Endothelial cell (in vitro differentiated cells): Measurements from ENCODE around the gene GNLY. TPM values are rescaled to one million over a fixed set of nuclear protein-coding genes. Genes with fewer than 3 reads are reported as not detected.

Experiments used
- DNase-seq: peaks from one replicate; pipeline ENCODE4 v3.0.0; 2021; ENCODE audit warnings: low spot score
- H3K27ac Mint-ChIP-seq: one replicate; pipeline ENCODE4 v1.8.0; 2021; ENCODE audit warnings: mixed read lengths, inconsistent platforms; ENCODE audit not compliant: unreplicated experiment
- H3K27me3 Mint-ChIP-seq: one replicate; pipeline ENCODE4 v1.8.0; 2021; ENCODE audit warnings: mild to moderate bottlenecking, moderate library complexity, mixed read lengths, inconsistent platforms; ENCODE audit not compliant: unreplicated experiment
- H3K36me3 Mint-ChIP-seq: one replicate; pipeline ENCODE4 v1.8.0; 2021; ENCODE audit warnings: mild to moderate bottlenecking, low read depth, mixed read lengths, inconsistent platforms; ENCODE audit not compliant: unreplicated experiment
- H3K4me1 Mint-ChIP-seq: one replicate; pipeline ENCODE4 v1.8.0; 2021; ENCODE audit warnings: mild to moderate bottlenecking, mixed read lengths, inconsistent platforms; ENCODE audit not compliant: unreplicated experiment
- H3K4me3 Mint-ChIP-seq: one replicate; pipeline ENCODE4 v1.8.0; 2021; ENCODE audit warnings: mild to moderate bottlenecking, mixed read lengths, inconsistent platforms; ENCODE audit not compliant: unreplicated experiment
- H3K9me3 Mint-ChIP-seq: one replicate; pipeline ENCODE4 v1.8.0; 2021; ENCODE audit warnings: mixed read lengths, inconsistent platforms; ENCODE audit not compliant: unreplicated experiment
- CTCF ChIP-seq: fragments of 200-600 bp; sonication (generic); IDR thresholded peaks from one replicate; pipeline ENCODE4 v1.5.0; 2021; ENCODE audit warnings: antibody characterized with exemption; ENCODE audit not compliant: unreplicated experiment
- total RNA-seq: library from RNA; stranded (reverse); fragmentation: NEBNext Ultra II Directional; extraction: Animal tissue kit (Norgen Biotek cat#: 25700); gene quantifications from one replicate; pipeline ENCODE4 v1.2.1, GENCODE V29; 2021; ENCODE audit not compliant: unreplicated experiment

Gene GNLY
- total RNA-seq, 1 donor from 2014 or later: not detected

DNA sequence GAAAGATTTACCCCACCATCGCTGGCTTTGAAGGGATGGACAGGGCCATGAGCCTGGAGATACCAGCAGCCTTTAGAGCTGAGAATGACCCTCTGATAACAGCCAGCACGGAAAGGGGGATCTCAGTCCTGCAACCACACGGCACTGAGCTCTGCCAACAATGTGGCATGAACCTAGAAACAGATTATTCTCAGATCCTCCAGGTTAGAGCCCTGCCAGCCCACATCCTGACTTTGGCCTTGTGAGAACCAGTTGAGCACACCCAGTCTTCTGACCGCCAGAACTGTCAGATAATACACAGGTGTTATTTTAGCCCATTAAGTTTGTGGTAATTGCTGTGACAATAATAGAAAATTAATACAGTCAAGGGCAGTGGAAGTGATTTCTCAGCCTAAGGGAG lies 9.4 kb upstream of the GNLY start:
- no peaks in the 10 kb centered on the region for H3K27me3 Mint-ChIP-seq
- H3K27ac Mint-ChIP-seq: no peak overlapping the region
- H3K4me1 Mint-ChIP-seq: no peaks in the 10 kb centered on the region
- DNase-seq: no peak
- no peaks in the 10 kb centered on the region for H3K36me3 Mint-ChIP-seq
- TF ChIP-seq CTCF: no peak
- no peak overlapping the region for H3K4me3 Mint-ChIP-seq
- H3K9me3 Mint-ChIP-seq: no peaks in the 10 kb centered on the region

- DNase-seq: no peak
- H3K36me3 Mint-ChIP-seq: no peaks in the 10 kb centered on the region
- no peaks in the 10 kb centered on the region for H3K4me1 Mint-ChIP-seq
- no peak for TF ChIP-seq CTCF
- H3K9me3 Mint-ChIP-seq: no peaks in the 10 kb centered on the region
- no peak overlapping the region for H3K27ac Mint-ChIP-seq
- H3K4me3 Mint-ChIP-seq: no peak overlapping the region
- no peaks in the 10 kb centered on the region for H3K27me3 Mint-ChIP-seq
These were observed 3.2 kb upstream of the GNLY start for GRCh38 chr2:85690932-85691331.

- no peaks in the 10 kb centered on the region for H3K4me1 Mint-ChIP-seq
- no peak overlapping the region for H3K4me3 Mint-ChIP-seq
- H3K36me3 Mint-ChIP-seq: no peaks in the 10 kb centered on the region
- DNase-seq: no peak
- H3K9me3 Mint-ChIP-seq: no peaks in the 10 kb centered on the region
- no peak overlapping the region for H3K27ac Mint-ChIP-seq
- TF ChIP-seq CTCF: no peak
- H3K27me3 Mint-ChIP-seq: peaks cover 3% of the 10 kb centered on the region
These were observed 2.0 kb upstream of the GNLY start for GRCh38 chr2:85692039-85692645.

- no peak for DNase-seq
- Mint-ChIP-seq H3K36me3 (no peaks in the 10 kb centered on the region), H3K9me3 (no peaks in the 10 kb centered on the region), H3K27me3 (peaks cover 3% of the 10 kb centered on the region), H3K4me1 (no peaks in the 10 kb centered on the region), H3K27ac (no peak overlapping the region), H3K4me3 (no peak overlapping the region)
- TF ChIP-seq CTCF: no peak
These were observed 963 bp downstream of the GNLY start for GRCh38 chr2:85695121-85695520.

- Mint-ChIP-seq H3K27ac (no peak overlapping the region), H3K9me3 (no peaks in the 10 kb centered on the region), H3K36me3 (no peaks in the 10 kb centered on the region), H3K27me3 (peaks cover 3% of the 10 kb centered on the region), H3K4me3 (no peak overlapping the region), H3K4me1 (no peaks in the 10 kb centered on the region)
- DNase-seq: no peak
- no peak for TF ChIP-seq CTCF
These were observed 1.8 kb downstream of the GNLY start for GRCh38 chr2:85695691-85696668.
